LNCAP (cell line): ENCODE data around the gene SYNPO2L.

ENCODE experiments used
- TF ChIP-seq, protein P1 (sequence below): fragments of 450-650 bp; IDR thresholded peaks from 2 replicates; pipeline ENCODE4 v1.5.1; 2017; ENCODE audit warnings: mild to moderate bottlenecking

Gene SYNPO2L

DNA sequence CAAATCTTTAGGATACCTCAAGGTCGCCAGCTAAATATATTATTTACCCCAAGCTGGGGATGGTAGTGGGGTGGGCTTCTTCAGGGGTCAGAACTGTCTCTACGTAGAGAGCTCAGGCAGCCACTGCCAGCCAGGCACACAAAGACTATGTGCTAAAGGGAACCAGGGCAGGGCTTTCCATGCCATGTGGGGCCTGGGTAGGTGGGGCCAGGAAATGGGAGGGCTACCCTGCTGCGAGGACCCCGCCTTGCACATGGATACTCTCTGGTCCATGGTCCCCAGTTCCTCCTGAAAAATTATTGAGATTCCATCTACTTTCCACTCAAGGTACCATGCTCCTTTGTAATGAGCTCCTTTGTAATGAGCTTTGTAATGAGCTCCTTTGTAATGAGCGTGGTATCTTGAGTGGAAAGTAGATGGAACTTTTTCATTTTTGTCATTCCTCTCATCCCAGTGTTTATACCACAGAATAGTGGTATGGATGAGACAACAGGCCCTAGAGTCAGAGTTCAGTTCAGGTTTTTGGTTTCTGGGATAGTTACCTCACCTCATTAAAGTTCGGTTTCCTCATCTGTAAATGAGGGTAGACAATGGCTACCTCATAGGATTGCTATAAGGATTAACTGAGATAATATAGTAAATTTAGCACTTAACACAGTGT is 5.8 kb downstream of the SYNPO2L start:
- TF ChIP-seq, protein P1, sequence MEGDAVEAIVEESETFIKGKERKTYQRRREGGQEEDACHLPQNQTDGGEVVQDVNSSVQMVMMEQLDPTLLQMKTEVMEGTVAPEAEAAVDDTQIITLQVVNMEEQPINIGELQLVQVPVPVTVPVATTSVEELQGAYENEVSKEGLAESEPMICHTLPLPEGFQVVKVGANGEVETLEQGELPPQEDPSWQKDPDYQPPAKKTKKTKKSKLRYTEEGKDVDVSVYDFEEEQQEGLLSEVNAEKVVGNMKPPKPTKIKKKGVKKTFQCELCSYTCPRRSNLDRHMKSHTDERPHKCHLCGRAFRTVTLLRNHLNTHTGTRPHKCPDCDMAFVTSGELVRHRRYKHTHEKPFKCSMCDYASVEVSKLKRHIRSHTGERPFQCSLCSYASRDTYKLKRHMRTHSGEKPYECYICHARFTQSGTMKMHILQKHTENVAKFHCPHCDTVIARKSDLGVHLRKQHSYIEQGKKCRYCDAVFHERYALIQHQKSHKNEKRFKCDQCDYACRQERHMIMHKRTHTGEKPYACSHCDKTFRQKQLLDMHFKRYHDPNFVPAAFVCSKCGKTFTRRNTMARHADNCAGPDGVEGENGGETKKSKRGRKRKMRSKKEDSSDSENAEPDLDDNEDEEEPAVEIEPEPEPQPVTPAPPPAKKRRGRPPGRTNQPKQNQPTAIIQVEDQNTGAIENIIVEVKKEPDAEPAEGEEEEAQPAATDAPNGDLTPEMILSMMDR = no peak

DNA sequence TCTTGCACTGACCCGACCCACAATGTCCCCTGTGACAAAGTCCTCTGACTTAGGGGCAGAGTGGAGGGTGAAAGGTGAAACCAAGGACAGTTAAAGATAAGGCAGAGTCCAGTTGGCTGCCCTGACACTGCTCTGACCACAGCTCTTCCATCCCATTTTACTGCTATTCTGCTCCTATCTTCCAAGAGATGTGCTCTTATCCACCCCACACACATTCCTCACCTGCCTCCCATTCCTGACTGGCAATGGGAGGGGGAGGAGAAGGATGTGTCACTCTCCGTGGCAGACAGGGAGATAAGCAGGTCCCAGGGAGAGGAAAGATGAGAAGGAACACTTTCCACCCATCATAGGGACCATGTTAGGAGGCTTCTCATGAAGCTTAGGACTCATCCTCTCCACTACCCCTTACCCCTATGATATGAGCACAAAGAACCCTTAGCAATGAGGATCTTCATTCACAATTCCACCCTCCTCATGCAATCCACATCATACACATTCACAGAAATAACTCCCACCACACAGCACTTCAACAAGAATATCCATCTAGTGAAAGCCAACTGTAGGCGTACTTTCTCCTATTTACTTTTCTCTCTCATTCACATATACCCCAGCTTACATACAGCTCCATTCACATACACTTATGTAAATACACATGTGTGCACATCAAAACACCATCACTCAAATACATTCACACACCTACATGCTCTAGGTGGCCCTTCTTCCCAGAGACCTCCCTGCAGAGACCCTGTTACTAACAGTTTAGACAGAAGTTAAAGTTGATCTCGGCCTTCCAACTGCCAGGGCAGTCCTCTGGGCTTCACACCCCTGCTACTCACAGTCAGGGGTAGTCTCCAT is 6.6 kb downstream of the SYNPO2L start:
- TF ChIP-seq, protein P1 = no peak

DNA sequence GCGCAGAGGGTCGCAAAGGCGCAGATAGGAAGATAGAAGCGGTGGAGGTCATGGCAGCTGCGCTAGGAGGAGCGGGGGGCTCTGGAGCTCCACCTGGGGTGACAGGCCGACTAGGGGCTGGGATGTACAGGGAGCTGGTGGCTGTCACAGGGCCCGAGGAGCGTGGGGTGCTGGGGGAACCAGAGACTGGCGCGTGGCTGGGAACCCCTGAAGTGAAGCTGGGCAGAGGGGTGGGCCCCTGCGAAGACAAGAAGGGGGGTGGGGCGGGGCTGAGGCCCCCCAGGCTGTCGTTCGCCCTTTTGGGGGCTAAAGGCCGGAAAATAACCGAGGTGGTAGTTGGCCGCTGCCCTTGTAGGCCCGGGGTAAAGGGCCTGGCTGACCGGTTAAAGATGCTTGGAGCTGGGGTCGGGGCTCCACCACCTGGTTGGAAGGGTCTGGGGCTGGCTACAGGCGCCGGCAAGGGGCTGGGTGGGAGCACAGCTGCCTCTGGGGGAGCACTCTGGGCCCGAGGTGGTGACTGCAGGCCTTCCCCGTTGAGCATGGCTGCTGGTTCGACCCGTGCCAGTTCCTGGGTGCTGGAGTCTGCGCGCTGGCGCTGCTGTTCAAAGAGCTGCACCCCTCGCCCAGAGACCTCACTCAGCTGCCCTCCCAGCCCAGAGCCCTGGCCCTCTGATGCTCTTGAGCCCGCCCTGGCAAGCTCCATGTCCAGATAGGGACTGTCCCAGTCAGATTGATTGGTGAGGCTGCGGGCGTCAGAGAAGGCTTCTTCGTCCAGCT is 7.8 kb downstream of the SYNPO2L start:
- TF ChIP-seq, protein P1 = no peak

DNA sequence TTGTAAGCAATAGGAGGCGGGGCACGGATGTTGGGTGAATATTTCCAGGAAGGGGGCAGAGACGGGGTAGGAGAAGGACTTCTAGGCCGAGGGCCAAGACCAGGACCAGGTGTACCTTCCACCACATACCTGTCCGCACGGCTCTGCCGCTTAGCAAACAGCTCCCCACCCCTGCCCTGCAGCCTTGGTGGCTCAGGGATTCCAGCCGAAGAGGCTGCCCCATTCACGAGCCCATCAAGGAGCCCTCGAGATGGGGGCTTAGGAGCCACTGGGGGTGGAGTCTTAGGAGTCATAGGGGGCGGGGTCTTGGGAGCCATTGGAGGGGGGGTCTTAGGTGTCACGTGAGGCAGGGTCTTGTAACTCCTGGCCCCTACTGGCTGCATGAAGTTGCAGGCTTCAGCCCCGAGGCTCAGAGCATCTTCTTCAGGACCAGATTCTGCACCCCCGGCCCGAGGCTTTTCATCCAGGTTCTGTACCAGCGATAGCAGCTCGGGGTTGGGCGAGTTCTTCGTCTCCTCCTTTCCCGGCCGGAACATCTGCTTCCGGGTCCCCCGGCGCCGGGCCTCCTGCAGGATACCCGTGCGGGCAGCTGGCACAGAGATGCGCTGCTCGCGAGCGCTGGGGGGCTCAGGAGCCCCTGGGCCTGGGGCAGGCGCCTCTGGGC is 8.5 kb downstream of the SYNPO2L start:
- TF ChIP-seq, protein P1 = no peak

DNA sequence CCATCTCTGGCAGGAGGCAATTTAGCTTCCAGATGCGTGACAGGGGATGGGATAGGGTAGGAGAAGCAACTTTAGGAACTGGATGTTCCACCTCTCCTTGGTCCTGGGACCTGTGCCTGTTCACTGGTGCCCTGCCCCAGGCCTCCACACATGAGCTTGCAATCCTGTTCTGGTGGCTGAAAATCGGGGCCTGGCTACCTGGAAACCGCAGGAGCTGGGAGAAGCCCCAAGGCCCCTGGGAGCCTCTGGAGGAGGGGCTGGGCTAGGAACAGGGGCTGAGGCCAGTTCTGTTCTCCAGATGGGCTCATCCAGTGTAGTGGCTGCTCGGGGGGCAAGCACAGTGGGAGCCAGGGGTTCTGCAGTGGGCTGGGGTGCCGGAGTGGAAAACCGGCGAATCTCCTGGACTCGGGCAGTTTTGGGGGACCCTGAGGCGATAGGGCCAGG is 9.2 kb downstream of the SYNPO2L start:
- TF ChIP-seq, protein P1 = no peak

DNA sequence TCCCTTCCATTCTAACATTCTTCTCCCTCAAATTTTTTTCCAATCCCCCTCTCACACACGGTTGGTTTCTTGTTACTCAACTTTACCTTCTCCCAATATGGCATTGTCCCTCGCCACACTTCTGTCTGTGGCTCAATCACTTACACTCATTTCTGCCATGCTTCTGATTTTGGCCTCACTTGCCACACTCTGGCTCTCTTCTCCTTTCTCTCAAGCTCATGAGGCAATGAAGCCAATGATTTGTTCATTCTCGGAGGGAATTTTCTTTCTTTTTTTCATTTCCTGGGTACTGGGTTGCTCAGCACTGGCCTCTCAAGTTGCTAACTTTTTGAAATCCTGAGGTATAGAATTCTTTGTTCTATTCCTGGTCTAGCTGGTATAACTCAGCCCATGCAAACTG is 10.6 kb downstream of the SYNPO2L start:
- TF ChIP-seq, protein P1 = no peak

DNA sequence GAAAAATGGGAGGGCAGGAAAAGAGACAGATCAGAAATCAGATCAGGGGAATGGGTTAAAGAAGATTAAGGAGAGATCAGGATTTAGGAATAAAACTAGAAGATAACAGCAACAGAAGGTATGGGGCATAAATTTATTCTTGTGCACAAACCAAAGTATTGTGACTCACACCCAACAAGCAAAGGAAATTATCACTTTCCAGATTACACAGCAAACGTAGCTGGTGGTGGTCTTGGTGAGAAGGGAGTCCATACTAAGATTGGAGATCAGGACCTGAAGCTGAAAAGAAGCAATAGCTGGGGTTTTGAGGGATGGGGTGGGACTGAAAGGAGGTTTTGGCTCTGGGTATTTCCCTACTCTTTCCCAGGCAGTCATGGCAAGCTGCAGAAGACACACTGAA is 11.1 kb downstream of the SYNPO2L start:
- TF ChIP-seq, protein P1 = no peak
